Measurements from ENCODE around the gene TNFRSF13B. TPM values are rescaled to one million over a fixed set of nuclear protein-coding genes. Genes with fewer than 3 reads are reported as not detected.
"Not testable (repeated sequence)": the region's sequence is repeated elsewhere in the genome, so short reads cannot be mapped to it uniquely, and the experiment has no call there.

Gene TNFRSF13B
- polyA plus RNA-seq, 1 donor (not counting 4 experiments of a cell fraction or from before 2014, with no cell fraction given) = not detected

GRCh38 chr17:16922386-16923096, 49.4 kb downstream of the TNFRSF13B start:
- no peak overlapping the region for H3K4me3 ChIP-seq (ENCODE audit: control insufficient read depth in 2 of 3, extremely low read depth in 1 of 3, insufficient read depth in 2 of 3, low read depth in 1 of 3, low read length in 3 of 3)
- TF ChIP-seq, protein P1, sequence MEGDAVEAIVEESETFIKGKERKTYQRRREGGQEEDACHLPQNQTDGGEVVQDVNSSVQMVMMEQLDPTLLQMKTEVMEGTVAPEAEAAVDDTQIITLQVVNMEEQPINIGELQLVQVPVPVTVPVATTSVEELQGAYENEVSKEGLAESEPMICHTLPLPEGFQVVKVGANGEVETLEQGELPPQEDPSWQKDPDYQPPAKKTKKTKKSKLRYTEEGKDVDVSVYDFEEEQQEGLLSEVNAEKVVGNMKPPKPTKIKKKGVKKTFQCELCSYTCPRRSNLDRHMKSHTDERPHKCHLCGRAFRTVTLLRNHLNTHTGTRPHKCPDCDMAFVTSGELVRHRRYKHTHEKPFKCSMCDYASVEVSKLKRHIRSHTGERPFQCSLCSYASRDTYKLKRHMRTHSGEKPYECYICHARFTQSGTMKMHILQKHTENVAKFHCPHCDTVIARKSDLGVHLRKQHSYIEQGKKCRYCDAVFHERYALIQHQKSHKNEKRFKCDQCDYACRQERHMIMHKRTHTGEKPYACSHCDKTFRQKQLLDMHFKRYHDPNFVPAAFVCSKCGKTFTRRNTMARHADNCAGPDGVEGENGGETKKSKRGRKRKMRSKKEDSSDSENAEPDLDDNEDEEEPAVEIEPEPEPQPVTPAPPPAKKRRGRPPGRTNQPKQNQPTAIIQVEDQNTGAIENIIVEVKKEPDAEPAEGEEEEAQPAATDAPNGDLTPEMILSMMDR (optimal IDR thresholded peaks at IDR 0.05 in 1 of 3, IDR thresholded peaks at IDR 0.05 in 1 of 3, conservative IDR thresholded peaks at IDR 0.05 in 1 of 3; ENCODE audit: extremely low read depth in 1 of 3, insufficient read depth in 2 of 3, low read length in 3 of 3) = peak in 2 of 3 experiments; percentile 29 to 53
- TF ChIP-seq EZH2 (IDR thresholded peaks at IDR 0.05; ENCODE audit: low read length) = no peak
- no peak overlapping the region for H3K27ac ChIP-seq (ENCODE audit: control insufficient read depth, insufficient read depth, low read length)
- H3K9ac ChIP-seq (ENCODE audit: control insufficient read depth, extremely low read depth, insufficient read depth, low read length) = no peak overlapping the region
- DNase-seq (ENCODE audit: low read depth, low spot score) (no peak), FAIRE-seq (no peak)
- H3K9me3 ChIP-seq (ENCODE audit: control insufficient read depth, low read depth, low read length) = no peaks in the 10 kb centered on the region
- no peaks in the 10 kb centered on the region for H3K36me3 ChIP-seq (ENCODE audit: control insufficient read depth in 2 of 2, extremely low read depth in 1 of 2, insufficient read depth in 2 of 2, low read length in 2 of 2)
- H4K20me1 ChIP-seq (ENCODE audit: control insufficient read depth, extremely low read depth, insufficient read depth, low read length) = no peaks in the 10 kb centered on the region
- no peaks in the 10 kb centered on the region for H3K4me1 ChIP-seq (ENCODE audit: control insufficient read depth, extremely low read depth, insufficient read depth, low read length)
- H3K79me2 ChIP-seq (ENCODE audit: control insufficient read depth, insufficient read depth, low read length) = no peaks in the 10 kb centered on the region
- H3K27me3 ChIP-seq (ENCODE audit: control insufficient read depth, extremely low read depth, insufficient read depth, low read length) = peaks cover 3% of the 10 kb centered on the region
- H3K4me2 ChIP-seq (ENCODE audit: control insufficient read depth, extremely low read depth, insufficient read depth, low read depth, low read length) = no peak overlapping the region
- dilution Hi-C loops (cut with MboI; ENCODE audit: extremely low pct_ligation_motif_present, low sequenced_read_pairs) = no loop called here
- no peak overlapping the region for H2AFZ ChIP-seq (ENCODE audit: control insufficient read depth, low read length)
- H3K9me1 ChIP-seq (ENCODE audit: control insufficient read depth, extremely low read depth, insufficient read depth, low read length) = no peaks in the 10 kb centered on the region

DNA sequence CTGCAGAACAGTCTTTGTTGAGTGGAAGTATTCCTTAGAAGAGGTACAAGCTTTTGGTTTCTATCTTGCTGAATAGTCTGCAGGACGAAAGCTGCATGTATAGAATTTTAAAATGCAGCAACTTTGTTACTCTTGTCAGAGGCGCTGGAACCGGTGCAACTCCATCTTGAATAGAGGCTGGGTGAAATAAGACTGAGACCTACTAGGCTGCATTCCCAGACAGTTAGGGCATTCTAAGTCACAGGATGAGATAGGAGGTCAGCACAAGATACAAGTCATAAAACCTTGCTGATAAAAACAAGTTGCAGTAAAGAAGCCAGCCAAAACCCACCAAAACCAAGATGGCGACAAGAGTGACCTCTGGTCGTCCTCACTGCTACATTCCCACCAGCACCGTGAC, 50.5 kb downstream of the TNFRSF13B start:
- H3K79me2 ChIP-seq (ENCODE audit: control insufficient read depth, insufficient read depth, low read length); H3K9me3 ChIP-seq (ENCODE audit: control insufficient read depth, low read depth, low read length); DNase-seq (ENCODE audit: low read depth, low spot score); H3K36me3 ChIP-seq (ENCODE audit: control insufficient read depth in 2 of 2, extremely low read depth in 1 of 2, insufficient read depth in 2 of 2, low read length in 2 of 2); H3K27ac ChIP-seq (ENCODE audit: control insufficient read depth, insufficient read depth, low read length); FAIRE-seq; H3K9me1 ChIP-seq (ENCODE audit: control insufficient read depth, extremely low read depth, insufficient read depth, low read length); H3K27me3 ChIP-seq (ENCODE audit: control insufficient read depth, extremely low read depth, insufficient read depth, low read length); H4K20me1 ChIP-seq (ENCODE audit: control insufficient read depth, extremely low read depth, insufficient read depth, low read length); H3K9ac ChIP-seq (ENCODE audit: control insufficient read depth, extremely low read depth, insufficient read depth, low read length); H2AFZ ChIP-seq (ENCODE audit: control insufficient read depth, low read length); dilution Hi-C loops (cut with MboI; ENCODE audit: extremely low pct_ligation_motif_present, low sequenced_read_pairs); H3K4me1 ChIP-seq (ENCODE audit: control insufficient read depth, extremely low read depth, insufficient read depth, low read length); H3K4me2 ChIP-seq (ENCODE audit: control insufficient read depth, extremely low read depth, insufficient read depth, low read depth, low read length); H3K4me3 ChIP-seq (ENCODE audit: control insufficient read depth in 2 of 3, extremely low read depth in 1 of 3, insufficient read depth in 2 of 3, low read depth in 1 of 3, low read length in 3 of 3): not testable (repeated sequence)

DNA sequence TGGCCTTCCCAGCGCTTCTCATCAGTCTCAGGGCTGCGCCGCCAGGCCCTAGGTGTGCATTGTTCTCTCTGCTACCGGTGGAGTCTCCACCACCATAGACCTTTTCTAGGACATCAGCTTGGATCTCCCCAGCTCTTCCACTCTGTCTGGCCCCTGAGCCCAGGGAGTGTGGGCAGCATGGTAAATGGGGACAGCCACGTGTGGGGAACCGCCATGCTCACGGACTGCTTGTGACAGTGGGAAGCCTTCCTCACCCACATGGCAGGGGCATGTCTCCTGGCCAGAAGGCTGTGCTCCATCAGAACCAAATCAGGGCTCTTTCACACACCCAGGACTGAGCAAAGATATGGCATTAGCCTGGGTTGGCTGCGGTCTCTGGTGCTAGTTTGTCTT, 51.3 kb downstream of the TNFRSF13B start:
- H3K79me2 ChIP-seq (ENCODE audit: control insufficient read depth, insufficient read depth, low read length) = no peaks in the 10 kb centered on the region
- H3K4me3 ChIP-seq (ENCODE audit: control insufficient read depth in 2 of 3, extremely low read depth in 1 of 3, insufficient read depth in 2 of 3, low read depth in 1 of 3, low read length in 3 of 3) = no peak overlapping the region
- no peak for TF ChIP-seq EZH2 (IDR thresholded peaks at IDR 0.05; ENCODE audit: low read length)
- TF ChIP-seq, protein P1 (optimal IDR thresholded peaks at IDR 0.05 in 1 of 3, IDR thresholded peaks at IDR 0.05 in 1 of 3, conservative IDR thresholded peaks at IDR 0.05 in 1 of 3; ENCODE audit: extremely low read depth in 1 of 3, insufficient read depth in 2 of 3, low read length in 3 of 3) = no peak
- H2AFZ ChIP-seq (ENCODE audit: control insufficient read depth, low read length) = no peak overlapping the region
- FAIRE-seq (no peak), DNase-seq (ENCODE audit: low read depth, low spot score) (no peak)
- H3K4me2 ChIP-seq (ENCODE audit: control insufficient read depth, extremely low read depth, insufficient read depth, low read depth, low read length) = no peak overlapping the region
- H3K4me1 ChIP-seq (ENCODE audit: control insufficient read depth, extremely low read depth, insufficient read depth, low read length) = no peaks in the 10 kb centered on the region
- H3K9me1 ChIP-seq (ENCODE audit: control insufficient read depth, extremely low read depth, insufficient read depth, low read length) = no peaks in the 10 kb centered on the region
- H3K27me3 ChIP-seq (ENCODE audit: control insufficient read depth, extremely low read depth, insufficient read depth, low read length) = peaks cover 5% of the 10 kb centered on the region
- H4K20me1 ChIP-seq (ENCODE audit: control insufficient read depth, extremely low read depth, insufficient read depth, low read length) = no peaks in the 10 kb centered on the region
- H3K9me3 ChIP-seq (ENCODE audit: control insufficient read depth, low read depth, low read length) = no peaks in the 10 kb centered on the region
- no peak overlapping the region for H3K9ac ChIP-seq (ENCODE audit: control insufficient read depth, extremely low read depth, insufficient read depth, low read length)
- dilution Hi-C loops (cut with MboI; ENCODE audit: extremely low pct_ligation_motif_present, low sequenced_read_pairs) = no loop called here
- no peaks in the 10 kb centered on the region for H3K36me3 ChIP-seq (ENCODE audit: control insufficient read depth in 2 of 2, extremely low read depth in 1 of 2, insufficient read depth in 2 of 2, low read length in 2 of 2)
- no peak overlapping the region for H3K27ac ChIP-seq (ENCODE audit: control insufficient read depth, insufficient read depth, low read length)
